Tibial artery (tissue), 4 donors: ENCODE data around the gene SLC22A25.
"Not testable (repeated sequence)": the region's sequence is repeated elsewhere in the genome, so short reads cannot be mapped to it uniquely, and the experiment has no call there.

Source experiments
- DNase-seq, 2 donors: peaks; one replicate each; pipeline ENCODE4 v3.0.0-alpha.2; 2019
- H3K27ac ChIP-seq, 2 donors: fragments of 200-600 bp; sonication (generic) in 1 of 2; 1 replicate in 1 of 2; 2 replicates in 1 of 2; pipeline ENCODE4 v1.5.1; 2018 to 2019; ENCODE audit warnings: mild to moderate bottlenecking in 1 of 2
- H3K27me3 ChIP-seq, 2 donors: fragments of 200-600 bp; sonication (generic) in 1 of 2; one replicate each; pipeline versions ENCODE4 v1.5.1 to v1.6.0; 2016 to 2019
- H3K36me3 ChIP-seq, 3 donors: fragments of 200-600 bp; sonication (generic) in 2 of 3; one replicate each; pipeline ENCODE4 v1.5.1; 2016 to 2019; ENCODE audit warnings: mild to moderate bottlenecking in 2 of 3
- H3K4me1 ChIP-seq, 4 donors: fragments of 200-600 bp; sonication (generic) in 2 of 4; 1 replicate in 3 of 4; 2 replicates in 1 of 4; pipeline ENCODE4 v1.5.1; 2016 to 2019
- H3K4me3 ChIP-seq, 2 donors: fragments of 200-600 bp; sonication (generic) in 1 of 2; 1 replicate in 1 of 2; 2 replicates in 1 of 2; pipeline ENCODE4 v1.5.1; 2018 to 2019; ENCODE audit warnings: mild to moderate bottlenecking in 2 of 2
- H3K9me3 ChIP-seq, 3 donors: fragments of 200-600 bp; sonication (generic) in 1 of 3; one replicate each; pipeline ENCODE4 v1.5.1; 2016 to 2019
- intact Hi-C: fragments of 100-400 bp; cut with DNase I; formaldehyde crosslinking; loops from one replicate; pipeline ENCODE4 v1.15.0; 2023; ENCODE audit warnings: low total_unique reads
- TF ChIP-seq, protein P1 (sequence below), 2 experiments: fragments of 200-600 bp in 1 of 2; fragments of 450-650 bp in 1 of 2; IDR thresholded peaks; one replicate each; pipeline ENCODE4 v1.5.1; 2017 to 2019; ENCODE audit warnings: antibody characterized with exemption in 2 of 2, mild to moderate bottlenecking in 1 of 2, moderate library complexity in 1 of 2

The SLC22A25 gene

DNA sequence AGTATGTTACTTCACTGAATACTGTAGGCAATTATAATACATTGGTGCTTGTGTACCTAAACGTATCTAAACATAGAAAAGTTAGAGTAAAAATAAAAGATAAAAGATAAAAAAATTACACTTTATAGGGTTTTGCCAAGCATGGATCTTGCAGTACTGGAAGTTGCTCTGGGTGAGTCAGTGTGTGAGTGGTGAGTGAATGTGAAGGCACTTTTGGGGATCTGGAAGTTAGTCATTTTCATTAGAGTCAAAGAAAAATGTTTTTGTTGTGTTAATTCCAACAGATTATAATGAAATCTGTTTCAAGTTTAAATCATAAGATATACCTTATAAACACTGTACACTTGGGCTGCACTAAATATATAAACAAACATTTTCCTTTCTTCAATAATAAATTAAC, 3.3 kb downstream of the SLC22A25 start:
- H3K36me3 ChIP-seq: no peaks in the 10 kb centered on the region
- H3K9me3 ChIP-seq: peaks cover 0 to 3% (median 0%) of the 10 kb centered on the region in 3 donors
- intact Hi-C loops: no loop called here
- no peak for DNase-seq
- no peak overlapping the region for H3K4me3 ChIP-seq
- TF ChIP-seq, protein P1, sequence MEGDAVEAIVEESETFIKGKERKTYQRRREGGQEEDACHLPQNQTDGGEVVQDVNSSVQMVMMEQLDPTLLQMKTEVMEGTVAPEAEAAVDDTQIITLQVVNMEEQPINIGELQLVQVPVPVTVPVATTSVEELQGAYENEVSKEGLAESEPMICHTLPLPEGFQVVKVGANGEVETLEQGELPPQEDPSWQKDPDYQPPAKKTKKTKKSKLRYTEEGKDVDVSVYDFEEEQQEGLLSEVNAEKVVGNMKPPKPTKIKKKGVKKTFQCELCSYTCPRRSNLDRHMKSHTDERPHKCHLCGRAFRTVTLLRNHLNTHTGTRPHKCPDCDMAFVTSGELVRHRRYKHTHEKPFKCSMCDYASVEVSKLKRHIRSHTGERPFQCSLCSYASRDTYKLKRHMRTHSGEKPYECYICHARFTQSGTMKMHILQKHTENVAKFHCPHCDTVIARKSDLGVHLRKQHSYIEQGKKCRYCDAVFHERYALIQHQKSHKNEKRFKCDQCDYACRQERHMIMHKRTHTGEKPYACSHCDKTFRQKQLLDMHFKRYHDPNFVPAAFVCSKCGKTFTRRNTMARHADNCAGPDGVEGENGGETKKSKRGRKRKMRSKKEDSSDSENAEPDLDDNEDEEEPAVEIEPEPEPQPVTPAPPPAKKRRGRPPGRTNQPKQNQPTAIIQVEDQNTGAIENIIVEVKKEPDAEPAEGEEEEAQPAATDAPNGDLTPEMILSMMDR (IDR thresholded peaks at IDR 0.05): no peak
- H3K27ac ChIP-seq: no peak overlapping the region
- no peaks in the 10 kb centered on the region for H3K27me3 ChIP-seq
- no peaks in the 10 kb centered on the region for H3K4me1 ChIP-seq

DNA sequence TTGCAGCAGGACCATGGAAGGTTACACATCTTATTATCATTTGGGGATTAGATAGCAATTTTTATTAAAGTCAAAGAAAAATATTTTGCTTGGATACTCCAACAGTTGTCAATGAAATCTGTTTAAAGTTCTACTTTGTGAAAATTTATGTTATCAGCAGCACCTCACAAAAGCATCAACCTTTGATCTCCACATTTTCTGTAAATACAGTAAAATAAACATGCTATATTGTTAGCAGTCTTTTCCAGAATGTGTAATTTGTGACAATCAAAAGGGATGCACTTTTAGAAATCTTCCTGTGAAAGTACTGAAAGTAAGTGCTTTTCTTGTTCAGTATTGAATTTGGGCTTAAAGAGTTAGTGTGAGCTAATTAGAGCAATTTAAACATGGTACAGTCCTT, 4.1 kb downstream of the SLC22A25 start:
- Histone ChIP-seq H3K36me3 (no peaks in the 10 kb centered on the region), H3K4me3 (no peak overlapping the region), H3K27me3 (no peaks in the 10 kb centered on the region), H3K9me3 (peaks cover 0 to 3% (median 0%) of the 10 kb centered on the region in 3 donors), H3K27ac (no peak overlapping the region), H3K4me1 (no peaks in the 10 kb centered on the region)
- DNase-seq: no peak
- TF ChIP-seq, protein P1 (IDR thresholded peaks at IDR 0.05): no peak
- intact Hi-C loops: no loop called here

DNA sequence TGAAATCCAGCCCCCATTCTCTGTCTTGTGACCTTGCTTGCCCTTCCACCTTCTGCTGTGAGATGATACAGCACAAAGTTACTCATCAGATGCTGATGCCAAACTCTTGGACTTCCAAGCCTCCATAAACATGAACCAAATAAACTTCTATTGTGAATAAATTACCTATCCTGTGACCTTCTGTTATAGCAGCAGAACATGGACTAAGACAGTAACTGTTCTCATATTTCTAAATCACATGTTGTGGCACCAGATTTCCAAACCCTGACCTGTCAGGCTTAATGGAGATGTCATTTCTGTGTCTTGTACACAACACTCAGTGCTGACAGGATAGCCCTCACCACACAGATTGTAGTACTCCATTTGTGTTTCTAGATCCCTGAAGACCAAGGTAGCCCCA, 6.0 kb downstream of the SLC22A25 start:
- Histone ChIP-seq H3K27me3 (no peaks in the 10 kb centered on the region), H3K4me1 (no peaks in the 10 kb centered on the region), H3K27ac (no peak overlapping the region), H3K4me3 (no peak overlapping the region), H3K9me3 (peaks cover 0 to 3% (median 0%) of the 10 kb centered on the region in 3 donors), H3K36me3 (no peaks in the 10 kb centered on the region)
- DNase-seq: no peak
- intact Hi-C loops: no loop called here
- TF ChIP-seq, protein P1 (IDR thresholded peaks at IDR 0.05): no peak

DNA sequence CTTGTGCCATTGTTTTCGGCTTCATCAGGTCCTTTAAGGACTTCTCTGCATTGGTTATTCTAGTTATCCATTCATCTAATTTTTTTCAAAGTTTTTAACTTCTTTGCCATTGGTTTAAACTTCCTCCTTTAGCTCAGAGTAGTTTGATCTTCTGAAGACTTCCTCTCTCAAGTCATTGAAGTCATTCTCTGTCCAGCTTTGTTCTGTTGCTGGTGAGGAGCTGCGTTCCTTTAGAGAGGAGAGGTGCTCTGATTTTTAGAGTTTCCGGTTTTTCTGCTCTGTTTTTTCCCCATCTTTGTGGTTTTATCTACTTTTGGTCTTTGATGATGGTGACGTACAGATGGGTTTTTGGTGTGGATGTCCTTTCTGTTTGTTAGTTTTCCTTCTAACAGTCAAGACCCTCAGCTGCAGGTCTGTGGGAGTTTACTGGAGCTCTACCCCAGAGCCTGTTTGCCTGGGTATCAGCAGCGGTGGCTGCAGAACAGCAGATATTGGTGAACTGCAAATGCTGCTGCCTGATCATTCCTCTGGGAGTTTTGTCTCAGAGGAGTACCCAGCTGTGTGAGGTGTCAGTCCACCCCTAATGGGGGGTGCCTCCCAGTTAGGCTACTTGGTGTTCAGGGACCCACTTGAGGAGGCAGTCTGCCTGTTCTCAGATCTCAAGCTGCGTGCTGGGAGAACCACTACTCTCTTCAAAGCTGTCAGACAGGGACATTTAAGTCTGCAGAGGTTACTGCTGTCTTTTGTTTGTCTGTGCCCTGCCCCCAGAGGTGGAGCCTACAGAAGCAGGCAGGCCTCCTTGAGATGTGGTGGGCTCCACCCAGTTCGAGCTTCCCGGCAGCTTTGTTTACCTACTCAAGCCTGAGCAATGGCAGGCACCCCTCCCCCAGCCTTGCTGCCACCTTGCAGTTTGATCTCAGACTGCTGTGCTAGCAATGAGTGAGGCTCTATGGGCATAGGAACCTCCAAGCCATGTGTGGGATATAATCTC, 7.6 kb downstream of the SLC22A25 start:
- intact Hi-C loops, H3K4me1 ChIP-seq, H3K27ac ChIP-seq, H3K9me3 ChIP-seq, DNase-seq, H3K27me3 ChIP-seq, H3K36me3 ChIP-seq, H3K4me3 ChIP-seq: not testable (repeated sequence)

DNA sequence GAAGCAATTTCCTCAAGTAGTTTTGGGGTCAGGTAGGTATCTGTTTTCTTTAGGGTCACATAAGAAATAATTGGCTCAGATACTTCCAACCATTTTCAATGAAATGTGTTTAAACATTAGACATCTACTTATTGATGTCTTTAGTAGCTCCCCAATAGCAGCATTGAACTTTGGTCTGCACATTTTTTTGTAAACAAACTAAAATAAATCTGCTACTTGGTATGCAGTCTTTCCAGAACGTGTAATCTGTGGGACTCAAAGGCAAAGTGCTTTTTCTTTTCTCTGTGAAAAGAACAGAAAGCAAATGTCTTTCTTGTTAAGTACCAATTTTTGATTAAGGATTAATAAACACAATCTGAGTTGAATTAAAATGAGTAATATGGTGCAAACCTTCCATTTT, 13.6 kb downstream of the SLC22A25 start:
- H3K27me3 ChIP-seq: no peaks in the 10 kb centered on the region

More for the DNA sequence above, 13.6 kb downstream of the SLC22A25 start:
- no peak for DNase-seq
- no peaks in the 10 kb centered on the region for H3K9me3 ChIP-seq
- H3K36me3 ChIP-seq: no peaks in the 10 kb centered on the region
- TF ChIP-seq, protein P1 (IDR thresholded peaks at IDR 0.05): no peak
- H3K27ac ChIP-seq: no peak overlapping the region
- no peaks in the 10 kb centered on the region for H3K4me1 ChIP-seq
- no peak overlapping the region for H3K4me3 ChIP-seq
- intact Hi-C loops: no loop called here
